GM23338 (cell line): Measurements from ENCODE around the gene ANGPTL2. TPM values are rescaled to one million over a fixed set of nuclear protein-coding genes. Genes with fewer than 3 reads are reported as not detected.

Experiments
- ATAC-seq: fragments of 200-7000 bp; cut with Tn5 transposase; 3 replicates; pipeline ENCODE4 v1.9.1; 2020
- DNase-seq: peaks from one replicate; pipeline ENCODE4 v3.0.0-alpha.2; 2015; ENCODE audit warnings: low spot score
- H2AFZ ChIP-seq: fragments of 200-600 bp; sonication (generic); 2 replicates; pipeline ENCODE4 v1.8.0; 2016; ENCODE audit warnings: antibody characterized with exemption, mild to moderate bottlenecking, moderate library complexity
- H3F3A ChIP-seq: fragments of 200-600 bp; sonication (generic); replicated peaks from 2 replicates; pipeline ENCODE4 v1.8.0; 2017; ENCODE audit warnings: antibody characterized with exemption, mixed run types, low read depth
- H3K27ac ChIP-seq: fragments of 200-600 bp; sonication (generic); 2 replicates; pipeline ENCODE4 v1.6.1; 2016; ENCODE audit warnings: low read depth
- H3K27me3 ChIP-seq: fragments of 200-600 bp; sonication (generic); 2 replicates; pipeline ENCODE4 v1.8.0; 2016; ENCODE audit warnings: mild to moderate bottlenecking, mixed run types, moderate library complexity; ENCODE audit not compliant: insufficient read depth
- H3K36me3 ChIP-seq: fragments of 200-600 bp; sonication (generic); 2 replicates; pipeline ENCODE4 v1.8.0; 2016; ENCODE audit warnings: mild to moderate bottlenecking; ENCODE audit not compliant: insufficient read depth
- H3K4me1 ChIP-seq: fragments of 200-600 bp; sonication (generic); 2 replicates; pipeline ENCODE4 v1.8.0; 2016; ENCODE audit warnings: mild to moderate bottlenecking, moderate library complexity; ENCODE audit not compliant: insufficient read depth
- H3K4me2 ChIP-seq: fragments of 200-600 bp; sonication (generic); 2 replicates; pipeline ENCODE4 v1.7.1; 2017; ENCODE audit warnings: mixed run types
- H3K4me3 ChIP-seq: fragments of 200-600 bp; sonication (generic); 2 replicates; pipeline ENCODE4 v1.6.1; 2016; ENCODE audit warnings: mixed run types
- H3K79me2 ChIP-seq: fragments of 200-600 bp; sonication (generic); replicated peaks from 2 replicates; pipeline ENCODE4 v1.8.0; 2017; ENCODE audit warnings: mild to moderate bottlenecking; ENCODE audit not compliant: insufficient read depth
- H3K9me2 ChIP-seq: fragments of 200-600 bp; sonication (generic); 2 replicates; pipeline ENCODE4 v1.8.0; 2017; ENCODE audit not compliant: insufficient read depth
- H4K20me1 ChIP-seq: fragments of 200-600 bp; sonication (generic); replicated peaks from 2 replicates; pipeline ENCODE4 v1.8.0; 2017; ENCODE audit warnings: mild to moderate bottlenecking; ENCODE audit not compliant: insufficient read depth
- H3K27ac Mint-ChIP-seq: 2 replicates; pipeline ENCODE4 v1.8.0; 2020; ENCODE audit warnings: inconsistent platforms, mild to moderate bottlenecking, moderate library complexity, mixed read lengths
- H3K27me3 Mint-ChIP-seq: 3 replicates; pipeline ENCODE4 v1.8.0; 2022; ENCODE audit warnings: low read depth, mild to moderate bottlenecking, moderate library complexity, mixed read lengths, inconsistent platforms; ENCODE audit not compliant: insufficient read depth, poor library complexity
- H3K36me3 Mint-ChIP-seq: 3 replicates; pipeline ENCODE4 v1.8.0; 2021; ENCODE audit warnings: low read depth, mild to moderate bottlenecking, inconsistent platforms, moderate library complexity, mixed read lengths
- H3K4me1 Mint-ChIP-seq: 3 replicates; pipeline ENCODE4 v1.8.0; 2020; ENCODE audit warnings: mild to moderate bottlenecking, inconsistent platforms, mixed read lengths
- H3K4me3 Mint-ChIP-seq: 3 replicates; pipeline ENCODE4 v1.8.0; 2021; ENCODE audit warnings: moderate library complexity, mild to moderate bottlenecking, inconsistent platforms, mixed read lengths
- H3K9me3 Mint-ChIP-seq: 3 replicates; pipeline ENCODE4 v1.8.0; 2020; ENCODE audit warnings: moderate library complexity, mild to moderate bottlenecking, inconsistent platforms, mixed read lengths
- CREB1 ChIP-seq: fragments of 250-450 bp; sonication (Bioruptor Pico); IDR thresholded peaks from 2 replicates; pipeline ENCODE4 v1.5.0; 2020; ENCODE audit warnings: low read depth, mild to moderate bottlenecking, moderate library complexity
- CTCF ChIP-seq, 2 experiments: fragments of 200-600 bp in 1 of 2; sonication (generic) in 1 of 2; conservative IDR thresholded peaks; 2 replicates each; pipeline versions ENCODE4 v1.5.1 to v1.6.1; 2016 to 2017; ENCODE audit warnings: antibody characterized with exemption in 2 of 2, low read depth in 2 of 2, mild to moderate bottlenecking in 2 of 2, moderate library complexity in 1 of 2
- EZH2 ChIP-seq: fragments of 200-600 bp; sonication (generic); IDR thresholded peaks from one replicate; pipeline ENCODE4 v1.8.0; 2017; ENCODE audit warnings: antibody characterized with exemption, mild to moderate bottlenecking, low read depth; ENCODE audit not compliant: unreplicated experiment
- EZH2phosphoT487 ChIP-seq: fragments of 200-600 bp; sonication (generic); IDR thresholded peaks from one replicate; pipeline ENCODE4 v1.8.1; 2018; ENCODE audit warnings: antibody characterized with exemption; ENCODE audit not compliant: unreplicated experiment
- JUNB ChIP-seq: IDR thresholded peaks from one replicate; pipeline ENCODE4 v1.6.1; 2016; ENCODE audit warnings: antibody characterized with exemption; ENCODE audit not compliant: unreplicated experiment
- NANOG ChIP-seq: IDR thresholded peaks from 2 replicates; pipeline ENCODE4 v1.6.1; 2016; ENCODE audit warnings: antibody characterized with exemption, borderline replicate concordance
- POLR2AphosphoS5 ChIP-seq: IDR thresholded peaks from 2 replicates; pipeline ENCODE4 v1.6.1; 2016; ENCODE audit warnings: antibody characterized with exemption, low read depth
- REST ChIP-seq: IDR thresholded peaks from one replicate; pipeline ENCODE4 v1.6.1; 2018; ENCODE audit warnings: antibody characterized with exemption; ENCODE audit not compliant: unreplicated experiment
- STAT1 ChIP-seq: IDR thresholded peaks from one replicate; pipeline ENCODE4 v1.6.1; 2016; ENCODE audit warnings: antibody characterized with exemption; ENCODE audit not compliant: unreplicated experiment
- ZNF114 ChIP-seq: fragments of 250-450 bp; sonication (Bioruptor Pico); IDR thresholded peaks from 2 replicates; pipeline ENCODE4 v1.5.0; 2020; ENCODE audit warnings: mild to moderate bottlenecking, moderate library complexity
- ZNF331 ChIP-seq: fragments of 250-450 bp; sonication (Bioruptor Pico); IDR thresholded peaks from 2 replicates; pipeline ENCODE4 v1.5.0; 2020; ENCODE audit warnings: low read depth, mild to moderate bottlenecking, moderate library complexity
- polyA plus RNA-seq: library from polyadenylated mRNA; unstranded; fragments of >200 nt; fragmentation: Nextera tagmentation; extraction: Ambion mirVana; gene quantifications from 2 replicates; pipeline ENCODE4 v1.2.1, GENCODE V29; 2016
- total RNA-seq: library from RNA; depleted of rRNA; stranded (reverse); fragments of >200 nt; shearing (Covaris generic); gene quantifications from 2 replicates; pipeline ENCODE4 v1.2.3, GENCODE V29; 2014
- TF ChIP-seq, protein P1 (sequence below): fragments of 250-450 bp; sonication (Bioruptor Pico); IDR thresholded peaks from 2 replicates; pipeline ENCODE4 v1.5.0; 2020; ENCODE audit warnings: mild to moderate bottlenecking, moderate library complexity

ANGPTL2 gene
- total and polyA plus RNA-seq, 2 experiments from 2014 or later, result 2.9 to 5.2 TPM

- Histone ChIP-seq H3K4me1 (no peaks in the 10 kb centered on the region), H3K9me2 (no peaks in the 10 kb centered on the region), H3K36me3 (no peaks in the 10 kb centered on the region), H3K79me2 (no peaks in the 10 kb centered on the region), H3K27me3 (no peaks in the 10 kb centered on the region), H2AFZ (no peak overlapping the region), H3K4me3 (no peak overlapping the region), H4K20me1 (peaks cover 3% of the 10 kb centered on the region; the same call in 1 of the 2 replicates), H3F3A (no peaks in the 10 kb centered on the region), H3K27ac (no peak overlapping the region), H3K4me2 (no peak overlapping the region)
- DNase-seq (no peak), ATAC-seq (no peak)
- Mint-ChIP-seq H3K36me3 (peaks cover 3% of the 10 kb centered on the region; the same call in 2 of the 3 replicates), H3K27ac (no peak overlapping the region), H3K9me3 (no peaks in the 10 kb centered on the region), H3K4me3 (no peak overlapping the region), H3K4me1 (peaks cover 13% of the 10 kb centered on the region; the same call in 2 of the 3 replicates), H3K27me3 (peaks cover 2% of the 10 kb centered on the region)
- TF ChIP-seq EZH2phosphoT487 (no peak), JUNB (no peak), ZNF331 (CRISPR knock-in tag) (no peak), EZH2 (no peak), CTCF (conservative IDR thresholded peaks at IDR 0.05; ENCODE audit: low read depth in 2 of 2) (no peak), STAT1 (no peak), REST (no peak), POLR2AphosphoS5 (no peak), ZNF114 (no peak), CREB1 (CRISPR knock-in tag) (no peak), NANOG (no peak)
- TF ChIP-seq, protein P1, sequence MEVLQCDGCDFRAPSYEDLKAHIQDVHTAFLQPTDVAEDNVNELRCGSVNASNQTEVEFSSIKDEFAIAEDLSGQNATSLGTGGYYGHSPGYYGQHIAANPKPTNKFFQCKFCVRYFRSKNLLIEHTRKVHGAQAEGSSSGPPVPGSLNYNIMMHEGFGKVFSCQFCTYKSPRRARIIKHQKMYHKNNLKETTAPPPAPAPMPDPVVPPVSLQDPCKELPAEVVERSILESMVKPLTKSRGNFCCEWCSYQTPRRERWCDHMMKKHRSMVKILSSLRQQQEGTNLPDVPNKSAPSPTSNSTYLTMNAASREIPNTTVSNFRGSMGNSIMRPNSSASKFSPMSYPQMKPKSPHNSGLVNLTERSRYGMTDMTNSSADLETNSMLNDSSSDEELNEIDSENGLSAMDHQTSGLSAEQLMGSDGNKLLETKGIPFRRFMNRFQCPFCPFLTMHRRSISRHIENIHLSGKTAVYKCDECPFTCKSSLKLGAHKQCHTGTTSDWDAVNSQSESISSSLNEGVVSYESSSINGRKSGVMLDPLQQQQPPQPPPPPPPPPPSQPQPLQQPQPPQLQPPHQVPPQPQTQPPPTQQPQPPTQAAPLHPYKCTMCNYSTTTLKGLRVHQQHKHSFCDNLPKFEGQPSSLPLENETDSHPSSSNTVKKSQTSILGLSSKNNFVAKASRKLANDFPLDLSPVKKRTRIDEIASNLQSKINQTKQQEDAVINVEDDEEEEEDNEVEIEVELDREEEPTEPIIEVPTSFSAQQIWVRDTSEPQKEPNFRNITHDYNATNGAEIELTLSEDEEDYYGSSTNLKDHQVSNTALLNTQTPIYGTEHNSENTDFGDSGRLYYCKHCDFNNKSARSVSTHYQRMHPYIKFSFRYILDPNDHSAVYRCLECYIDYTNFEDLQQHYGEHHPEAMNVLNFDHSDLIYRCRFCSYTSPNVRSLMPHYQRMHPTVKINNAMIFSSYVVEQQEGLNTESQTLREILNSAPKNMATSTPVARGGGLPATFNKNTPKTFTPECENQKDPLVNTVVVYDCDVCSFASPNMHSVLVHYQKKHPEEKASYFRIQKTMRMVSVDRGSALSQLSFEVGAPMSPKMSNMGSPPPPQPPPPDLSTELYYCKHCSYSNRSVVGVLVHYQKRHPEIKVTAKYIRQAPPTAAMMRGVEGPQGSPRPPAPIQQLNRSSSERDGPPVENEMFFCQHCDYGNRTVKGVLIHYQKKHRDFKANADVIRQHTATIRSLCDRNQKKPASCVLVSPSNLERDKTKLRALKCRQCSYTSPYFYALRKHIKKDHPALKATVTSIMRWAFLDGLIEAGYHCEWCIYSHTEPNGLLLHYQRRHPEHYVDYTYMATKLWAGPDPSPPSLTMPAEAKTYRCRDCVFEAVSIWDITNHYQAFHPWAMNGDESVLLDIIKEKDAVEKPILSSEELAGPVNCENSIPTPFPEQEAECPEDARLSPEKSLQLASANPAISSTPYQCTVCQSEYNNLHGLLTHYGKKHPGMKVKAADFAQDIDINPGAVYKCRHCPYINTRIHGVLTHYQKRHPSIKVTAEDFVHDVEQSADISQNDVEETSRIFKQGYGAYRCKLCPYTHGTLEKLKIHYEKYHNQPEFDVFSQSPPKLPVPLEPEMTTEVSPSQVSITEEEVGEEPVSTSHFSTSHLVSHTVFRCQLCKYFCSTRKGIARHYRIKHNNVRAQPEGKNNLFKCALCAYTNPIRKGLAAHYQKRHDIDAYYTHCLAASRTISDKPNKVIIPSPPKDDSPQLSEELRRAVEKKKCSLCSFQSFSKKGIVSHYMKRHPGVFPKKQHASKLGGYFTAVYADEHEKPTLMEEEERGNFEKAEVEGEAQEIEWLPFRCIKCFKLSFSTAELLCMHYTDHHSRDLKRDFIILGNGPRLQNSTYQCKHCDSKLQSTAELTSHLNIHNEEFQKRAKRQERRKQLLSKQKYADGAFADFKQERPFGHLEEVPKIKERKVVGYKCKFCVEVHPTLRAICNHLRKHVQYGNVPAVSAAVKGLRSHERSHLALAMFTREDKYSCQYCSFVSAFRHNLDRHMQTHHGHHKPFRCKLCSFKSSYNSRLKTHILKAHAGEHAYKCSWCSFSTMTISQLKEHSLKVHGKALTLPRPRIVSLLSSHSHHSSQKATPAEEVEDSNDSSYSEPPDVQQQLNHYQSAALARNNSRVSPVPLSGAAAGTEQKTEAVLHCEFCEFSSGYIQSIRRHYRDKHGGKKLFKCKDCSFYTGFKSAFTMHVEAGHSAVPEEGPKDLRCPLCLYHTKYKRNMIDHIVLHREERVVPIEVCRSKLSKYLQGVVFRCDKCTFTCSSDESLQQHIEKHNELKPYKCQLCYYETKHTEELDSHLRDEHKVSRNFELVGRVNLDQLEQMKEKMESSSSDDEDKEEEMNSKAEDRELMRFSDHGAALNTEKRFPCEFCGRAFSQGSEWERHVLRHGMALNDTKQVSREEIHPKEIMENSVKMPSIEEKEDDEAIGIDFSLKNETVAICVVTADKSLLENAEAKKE, result no peak
Observed at GRCh38 chr9:127099664-127100063, 22.8 kb downstream of the ANGPTL2 start.
